MM.1S (cell line): ENCODE data around the gene MAPKAP1.

Experiments
- CTCF ChIP-seq: fragments of 300-600 bp; sonication (generic); IDR thresholded peaks from 2 replicates; pipeline ENCODE4 v1.5.1; 2016; ENCODE audit warnings: antibody characterized with exemption, low read length, mixed read lengths
- EZH2 ChIP-seq: fragments of 300-600 bp; sonication (generic); optimal IDR thresholded peaks from 2 replicates; pipeline ENCODE3; 2017; ENCODE audit warnings: low read depth, mild to moderate bottlenecking, antibody characterized with exemption, low read length, mixed read lengths
- EZH2phosphoT487 ChIP-seq: fragments of 300-600 bp; sonication (generic); IDR thresholded peaks from 2 replicates; pipeline ENCODE4 v1.6.1; 2018; ENCODE audit warnings: antibody characterized with exemption, low read length

DNA sequence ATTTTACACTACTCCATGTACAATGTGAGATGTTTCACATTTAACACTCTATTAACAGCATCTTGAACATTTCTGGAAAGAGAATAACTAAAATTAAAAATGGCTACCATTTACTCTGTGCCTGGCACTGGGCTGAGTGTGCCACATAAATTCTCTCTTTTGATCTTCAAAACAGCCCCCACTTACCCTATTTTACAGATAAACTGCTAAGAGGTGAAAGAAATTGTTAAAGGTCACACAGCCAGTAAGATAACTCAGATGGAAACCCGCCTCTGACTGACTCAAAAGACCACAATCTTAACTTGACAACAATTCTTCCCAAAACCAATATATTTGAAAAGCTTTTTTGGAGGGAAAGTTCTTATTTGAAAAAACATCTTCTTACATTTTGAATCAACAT, 97.3 kb downstream of the MAPKAP1 start:
- TF ChIP-seq CTCF (no peak), EZH2 (no peak), EZH2phosphoT487 (no peak)
